GM19395 (cell line): ENCODE data around the gene EPG5.
"Not testable (repeated sequence)": the region's sequence is repeated elsewhere in the genome, so short reads cannot be mapped to it uniquely, and the experiment has no call there.

Source experiments
- ATAC-seq: cut with Tn5 transposase; IDR thresholded peaks from one replicate; pipeline ENCODE4 v1.9.1; 2021; ENCODE audit warnings: mild to moderate bottlenecking, moderate library complexity; ENCODE audit not compliant: unreplicated experiment

Gene EPG5

DNA sequence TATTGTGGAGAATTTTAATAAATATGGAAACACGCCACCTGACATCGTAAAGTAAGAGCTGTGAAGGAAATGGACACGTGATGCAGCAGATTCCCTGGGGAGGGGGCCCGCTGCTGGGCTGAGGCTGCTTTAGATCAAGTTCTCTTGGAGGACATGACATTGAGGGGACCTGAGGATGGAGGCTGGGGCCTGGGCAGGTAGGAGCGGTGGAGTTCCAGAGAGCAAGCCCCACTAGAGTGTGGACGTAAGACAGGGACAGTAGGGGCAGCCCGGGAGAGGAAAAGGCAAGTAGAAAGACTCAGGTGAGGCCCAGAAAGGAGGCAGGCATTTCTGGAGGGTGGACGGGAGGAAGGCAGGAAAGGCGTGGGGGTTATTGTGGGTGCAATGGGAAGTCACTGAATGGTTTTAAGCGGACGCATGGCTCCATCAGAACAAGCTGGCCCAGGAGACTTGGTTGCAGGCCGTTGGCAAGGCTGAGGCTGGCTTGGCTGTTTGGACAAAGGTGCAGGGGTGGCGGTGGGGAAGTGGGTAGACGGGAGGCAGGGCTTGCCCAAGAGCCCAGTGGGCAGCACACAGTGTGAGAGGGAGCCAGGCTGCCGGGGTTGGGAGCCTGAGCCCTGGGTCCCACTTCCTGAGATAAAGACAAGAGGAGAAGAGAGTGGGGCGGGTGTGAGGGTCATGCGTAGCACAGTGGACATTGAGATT lies 125.9 kb downstream of the EPG5 start:
- ATAC-seq = no peak

DNA sequence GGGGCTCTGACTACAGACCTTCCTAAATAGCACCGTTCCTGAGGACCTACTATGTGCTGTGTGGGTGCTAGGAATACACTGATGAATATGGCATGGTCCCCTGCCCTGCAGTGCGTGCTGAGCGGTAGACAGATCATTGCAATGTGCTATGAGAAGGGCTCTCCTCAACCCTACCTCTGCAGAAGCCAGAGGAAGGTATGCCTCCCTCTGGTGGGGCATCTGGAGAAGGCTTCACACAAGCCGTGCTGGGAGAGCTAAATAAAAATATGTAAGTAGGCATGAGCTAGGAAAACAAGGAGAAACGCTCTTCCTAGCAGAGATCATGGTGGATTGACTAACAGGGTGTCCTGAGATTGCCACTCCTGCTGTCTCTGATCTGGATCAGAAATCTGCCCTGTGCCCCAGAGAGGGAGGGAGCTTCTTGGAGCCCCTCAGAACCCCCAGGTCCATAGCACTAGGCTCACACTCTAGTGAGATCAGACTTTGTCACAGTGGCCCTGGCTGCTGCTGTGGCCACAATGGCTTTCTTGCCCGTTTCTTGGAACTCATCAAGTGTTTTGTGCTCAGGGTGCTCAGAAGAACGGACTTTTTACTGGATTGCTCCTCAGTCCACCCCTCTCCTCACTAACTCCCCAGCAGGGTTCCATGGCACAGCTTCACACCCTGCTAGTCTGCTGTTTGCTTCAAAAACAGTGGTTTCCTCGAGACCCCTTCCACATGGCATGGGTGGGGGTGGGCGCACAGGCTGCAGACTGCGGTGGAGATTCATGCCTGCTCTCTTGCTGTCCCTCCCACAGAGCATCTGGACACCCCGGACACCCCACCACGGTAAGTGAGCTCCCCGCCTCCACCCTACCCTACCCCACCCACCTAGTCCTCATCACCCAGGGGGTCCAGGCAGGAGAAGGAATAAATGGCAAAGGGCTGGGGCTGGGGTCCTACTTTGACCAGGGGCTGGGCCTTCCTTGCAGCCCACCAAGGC lies 127.4 kb downstream of the EPG5 start:
- ATAC-seq = peak; percentile 50

DNA sequence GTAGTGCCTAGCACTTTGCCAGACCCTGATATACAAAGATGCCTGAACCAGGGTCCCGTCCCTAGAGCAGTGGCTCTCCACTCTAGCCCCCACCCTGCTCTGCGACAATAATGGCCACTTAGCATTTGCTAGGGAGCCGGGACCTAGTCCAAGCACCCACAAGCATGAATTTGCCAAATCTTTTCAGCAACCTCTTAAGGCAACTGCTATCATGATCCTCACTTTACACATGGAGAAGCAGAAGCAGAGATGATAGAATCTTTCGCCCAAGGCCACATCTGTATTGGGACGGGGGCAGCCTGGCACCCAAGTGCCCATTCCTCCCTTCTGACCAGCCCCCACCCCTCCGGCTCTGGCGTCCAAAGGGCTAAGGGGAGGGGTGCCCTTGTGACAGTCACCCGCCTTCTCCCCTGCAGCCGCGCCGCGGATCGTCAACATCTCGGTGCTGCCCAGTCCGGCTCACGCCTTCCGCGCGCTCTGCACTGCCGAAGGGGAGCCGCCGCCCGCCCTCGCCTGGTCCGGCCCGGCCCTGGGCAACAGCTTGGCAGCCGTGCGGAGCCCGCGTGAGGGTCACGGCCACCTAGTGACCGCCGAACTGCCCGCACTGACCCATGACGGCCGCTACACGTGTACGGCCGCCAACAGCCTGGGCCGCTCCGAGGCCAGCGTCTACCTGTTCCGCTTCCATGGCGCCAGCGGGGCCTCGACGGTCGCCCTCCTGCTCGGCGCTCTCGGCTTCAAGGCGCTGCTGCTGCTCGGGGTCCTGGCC lies 128.6 kb downstream of the EPG5 start:
- ATAC-seq = no peak

DNA sequence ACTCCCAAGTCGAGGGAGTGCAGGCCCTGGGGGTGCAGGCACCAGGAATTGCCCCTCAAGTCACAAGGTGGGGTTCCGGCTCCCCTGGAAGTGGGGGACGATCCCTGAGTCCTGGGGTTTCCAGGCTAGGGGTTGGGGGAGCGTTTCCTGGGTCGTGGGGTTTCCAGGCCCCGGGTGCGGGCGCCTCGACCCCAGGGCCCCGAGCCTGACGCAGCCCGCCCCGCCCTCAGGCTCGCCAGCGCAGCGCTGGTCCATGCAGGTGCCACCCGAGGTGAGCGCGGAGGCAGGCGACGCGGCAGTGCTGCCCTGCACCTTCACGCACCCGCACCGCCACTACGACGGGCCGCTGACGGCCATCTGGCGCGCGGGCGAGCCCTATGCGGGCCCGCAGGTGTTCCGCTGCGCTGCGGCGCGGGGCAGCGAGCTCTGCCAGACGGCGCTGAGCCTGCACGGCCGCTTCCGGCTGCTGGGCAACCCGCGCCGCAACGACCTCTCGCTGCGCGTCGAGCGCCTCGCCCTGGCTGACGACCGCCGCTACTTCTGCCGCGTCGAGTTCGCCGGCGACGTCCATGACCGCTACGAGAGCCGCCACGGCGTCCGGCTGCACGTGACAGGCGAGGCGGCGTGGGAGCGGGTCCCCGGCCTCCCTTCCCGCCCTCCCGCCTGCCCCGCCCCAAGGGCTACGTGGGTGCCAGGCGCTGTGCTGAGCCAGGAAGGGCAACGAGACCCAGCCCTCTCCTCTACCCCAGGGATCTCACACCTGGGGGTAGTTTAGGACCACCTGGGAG lies 129.7 kb downstream of the EPG5 start:
- peak; percentile 40 for ATAC-seq

DNA sequence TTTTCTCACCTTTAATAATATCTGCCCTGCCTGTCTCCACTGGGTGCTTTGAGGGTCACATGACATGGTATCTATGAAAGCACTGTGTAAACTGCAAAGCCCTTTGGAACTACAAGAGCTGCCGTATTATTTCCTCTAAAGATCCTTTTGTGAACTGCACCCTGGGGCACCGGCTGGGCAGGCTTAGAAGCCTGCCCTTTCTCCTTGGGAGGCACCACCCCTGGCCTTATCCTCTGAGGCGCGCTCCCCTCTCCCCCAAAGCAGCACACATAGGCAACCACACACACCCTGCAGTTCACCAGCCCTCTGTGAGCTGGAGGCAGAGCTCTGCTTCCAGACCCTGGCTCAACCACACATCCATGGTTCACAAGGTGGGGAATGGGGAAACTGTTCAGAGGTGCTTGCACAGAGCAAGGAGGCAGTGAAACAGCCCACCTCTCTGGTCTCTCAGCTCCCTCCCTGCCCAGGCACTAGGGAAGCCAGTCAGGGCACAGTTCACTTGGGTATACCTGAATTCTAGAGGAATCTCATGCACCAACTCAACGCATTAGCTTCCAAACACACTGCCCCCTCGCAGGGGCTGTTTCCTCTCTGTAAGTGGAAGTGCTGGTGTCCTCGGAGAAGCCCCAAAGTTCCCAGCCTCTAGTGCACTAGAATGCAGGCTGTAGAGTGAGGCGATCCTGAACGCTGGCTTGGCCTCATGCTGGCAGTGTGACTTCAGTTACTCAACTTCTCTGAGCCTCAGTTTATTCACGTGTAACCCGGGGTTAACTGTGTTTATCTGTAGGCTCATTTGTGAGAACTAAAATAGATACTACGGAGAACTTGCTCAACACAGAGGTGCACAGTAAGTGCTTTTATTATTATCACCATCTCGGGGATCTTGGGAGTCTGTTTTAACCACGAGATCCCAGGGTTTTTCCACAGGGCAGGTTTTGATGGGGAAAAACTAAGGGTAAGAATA lies 130.6 kb downstream of the EPG5 start:
- no peak for ATAC-seq

DNA sequence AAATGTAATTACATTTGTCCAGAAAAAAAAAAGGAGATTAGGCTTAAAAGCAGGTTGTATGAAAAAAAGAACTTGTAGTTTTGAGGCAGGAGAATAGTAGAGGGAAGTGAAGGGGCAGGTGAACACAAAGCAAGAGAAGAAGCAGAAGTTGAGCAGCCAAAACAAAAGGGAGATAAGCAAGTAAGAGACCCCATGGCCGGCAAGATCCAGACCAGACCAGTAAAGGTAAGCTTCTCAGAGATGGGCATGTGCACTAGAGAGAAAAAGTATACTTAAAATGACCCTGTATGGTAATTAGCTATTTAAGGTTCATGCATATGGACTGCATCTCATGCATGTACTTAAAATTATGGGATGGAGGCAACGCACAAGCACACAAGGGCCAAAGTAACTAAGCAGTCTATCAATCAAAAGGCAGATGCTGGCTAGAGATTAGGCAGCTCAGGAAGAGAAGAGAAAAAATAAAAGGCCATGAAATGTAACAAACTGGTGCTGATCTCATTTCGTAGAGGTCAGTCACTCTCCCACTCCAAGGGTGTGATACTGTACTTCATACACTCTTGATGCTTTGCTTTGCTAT lies 132.0 kb downstream of the EPG5 start:
- ATAC-seq = no peak

DNA sequence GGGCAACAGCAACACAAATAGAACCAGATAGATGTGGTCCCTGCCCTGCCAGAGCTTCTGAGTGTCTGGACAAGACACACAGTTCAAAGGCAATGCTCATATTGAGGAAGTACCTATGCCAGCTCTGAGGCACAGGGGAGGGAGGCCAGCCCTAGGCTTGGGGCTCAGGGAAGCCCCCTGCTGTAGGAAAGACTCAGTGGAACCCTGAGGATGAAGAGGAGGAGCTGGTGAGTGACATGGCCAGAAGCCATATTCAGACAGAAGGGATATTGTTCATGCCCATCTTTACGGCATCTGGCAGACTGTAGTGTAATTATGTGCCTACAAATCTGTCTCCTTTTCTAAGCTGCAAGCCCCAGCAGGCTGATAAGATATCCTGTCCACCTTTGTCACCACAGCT lies 132.8 kb downstream of the EPG5 start:
- no peak for ATAC-seq

DNA sequence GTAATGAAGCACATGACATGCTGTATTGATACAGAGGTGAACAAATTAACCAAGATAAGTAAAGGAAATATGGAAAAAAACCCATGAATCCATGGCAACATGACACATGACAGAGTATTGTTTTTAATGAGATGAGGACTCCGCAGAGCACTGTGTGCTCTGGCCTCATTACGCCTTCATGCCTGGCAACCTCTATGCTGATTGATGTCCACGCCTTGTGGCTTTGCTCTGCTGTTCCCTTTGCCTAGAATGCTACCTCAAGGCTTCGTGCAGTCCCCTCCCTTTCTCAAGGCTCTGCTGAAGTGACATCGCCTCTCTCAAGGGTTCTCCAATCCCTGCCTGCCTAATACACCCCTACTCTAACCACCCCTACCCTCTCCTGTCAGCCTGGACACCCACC lies 133.3 kb downstream of the EPG5 start:
- no peak for ATAC-seq

DNA sequence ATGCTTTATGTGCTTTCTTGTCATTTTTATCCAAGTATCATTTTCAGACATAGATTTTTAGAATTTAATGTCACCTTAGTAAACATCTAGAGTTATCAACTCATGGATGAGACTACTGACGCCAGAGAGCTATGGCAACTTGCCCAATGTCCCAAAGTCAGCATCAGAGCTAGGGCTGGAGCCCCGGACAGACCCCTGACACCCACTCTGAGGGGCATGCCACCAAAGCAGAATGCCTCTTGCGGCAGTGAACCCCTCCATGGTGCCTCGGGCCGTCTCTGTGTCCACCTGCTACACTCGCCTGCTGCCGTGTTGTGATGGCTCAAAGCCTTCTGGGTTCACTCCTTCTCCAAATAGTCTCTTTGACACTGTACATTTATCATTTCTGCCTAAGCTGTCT lies 136.2 kb downstream of the EPG5 start:
- ATAC-seq = no peak

DNA sequence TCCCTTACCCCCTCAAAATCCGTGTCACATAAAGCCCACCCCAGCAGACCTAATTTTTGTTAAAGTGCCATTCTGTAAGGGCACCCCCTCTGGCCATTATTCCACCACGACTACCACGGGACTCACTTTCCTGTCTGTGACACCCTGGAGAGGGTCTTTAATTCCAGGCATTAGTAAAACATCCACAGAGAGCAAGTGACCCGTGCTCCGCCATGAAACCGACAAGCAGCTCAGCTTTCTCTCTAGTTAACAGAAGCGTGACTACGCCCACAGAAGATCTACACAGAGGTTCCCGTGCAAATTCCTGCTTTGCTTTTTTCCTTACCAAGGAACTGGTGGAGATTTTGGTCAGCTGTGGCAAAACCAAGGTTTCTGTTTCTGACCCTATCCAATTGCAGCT lies 137.3 kb downstream of the EPG5 start:
- no peak for ATAC-seq

DNA sequence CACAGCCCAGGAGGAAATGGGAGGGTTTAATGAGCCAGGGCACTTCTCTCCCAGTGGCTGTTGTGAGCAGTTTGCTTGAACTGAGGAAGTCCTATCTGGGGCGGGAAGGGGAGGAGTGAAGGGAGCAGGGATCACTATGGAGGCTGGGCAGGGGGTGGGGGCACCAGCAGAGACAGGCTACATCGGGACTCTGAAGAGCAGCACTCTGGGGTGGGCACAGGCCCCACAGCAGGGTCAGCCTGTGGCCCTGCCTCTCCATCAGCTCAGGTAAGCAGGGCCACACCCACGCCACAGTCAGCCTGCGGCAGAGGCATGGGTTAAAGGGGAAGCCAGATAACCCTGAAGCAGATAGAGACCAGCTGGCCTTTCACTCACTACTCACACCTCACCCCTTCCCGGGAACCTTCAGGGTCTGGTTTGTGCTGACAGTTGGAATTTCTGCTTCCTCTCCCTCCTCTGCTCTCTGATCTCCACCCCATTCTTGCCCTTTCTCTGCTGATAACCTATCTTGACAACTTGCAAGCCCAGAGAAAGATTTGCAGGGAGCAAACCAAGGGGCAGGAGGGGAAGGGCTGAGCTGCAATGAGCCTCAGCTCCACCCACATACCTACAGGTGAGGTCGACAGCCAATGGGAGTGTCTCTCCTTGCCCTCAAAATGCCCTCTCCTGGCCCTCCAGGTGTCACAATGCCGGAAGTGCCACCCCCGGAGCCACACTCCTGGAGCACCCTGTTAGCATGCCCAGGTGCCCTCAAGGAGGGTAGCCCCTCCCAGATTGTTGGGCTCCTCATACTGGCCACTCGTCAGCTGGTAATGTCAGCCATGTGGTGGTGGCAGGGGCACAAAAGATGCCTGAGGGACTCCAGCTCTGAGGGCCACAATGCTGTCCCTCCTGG lies 138.0 kb downstream of the EPG5 start:
- no peak for ATAC-seq

DNA sequence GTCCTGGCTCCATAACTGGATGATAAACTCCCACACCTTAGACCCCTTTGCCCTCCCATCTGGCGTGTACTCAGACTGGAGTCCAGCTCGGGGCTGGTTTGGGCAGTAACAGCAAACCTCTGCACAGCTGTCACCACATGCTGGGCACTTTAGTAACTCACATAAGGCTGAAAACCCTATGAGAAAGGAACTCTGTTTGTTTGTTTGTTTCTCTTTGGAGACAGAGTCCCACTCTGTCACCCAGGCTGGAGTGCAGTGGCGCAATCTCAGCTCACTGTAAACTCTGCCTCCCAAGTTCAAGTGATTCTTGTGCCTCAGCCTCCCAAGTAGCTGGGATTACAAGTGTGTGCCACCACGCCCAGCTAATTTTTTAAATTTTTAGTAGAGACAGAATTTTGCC lies 140.4 kb downstream of the EPG5 start:
- ATAC-seq = not testable (repeated sequence)

DNA sequence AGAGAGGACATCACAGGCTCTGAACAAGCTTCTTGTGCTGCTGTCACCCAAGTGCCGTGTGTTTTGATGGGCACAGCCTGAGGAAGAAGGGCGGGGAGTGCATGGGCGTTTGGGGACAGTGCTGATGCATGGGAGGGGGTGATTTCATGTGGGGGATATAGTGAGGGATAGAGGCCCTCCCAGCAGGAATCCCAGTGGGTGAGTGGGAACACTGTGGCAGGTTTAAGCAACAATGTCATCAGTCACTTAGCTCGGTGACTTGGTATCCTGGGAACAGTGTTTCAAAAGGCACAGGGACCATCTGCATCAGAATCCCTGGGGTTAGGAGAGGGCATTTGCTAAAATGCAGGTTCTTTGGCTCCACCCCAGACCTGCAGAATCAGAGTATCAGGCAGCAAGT lies 141.0 kb downstream of the EPG5 start:
- ATAC-seq = no peak

DNA sequence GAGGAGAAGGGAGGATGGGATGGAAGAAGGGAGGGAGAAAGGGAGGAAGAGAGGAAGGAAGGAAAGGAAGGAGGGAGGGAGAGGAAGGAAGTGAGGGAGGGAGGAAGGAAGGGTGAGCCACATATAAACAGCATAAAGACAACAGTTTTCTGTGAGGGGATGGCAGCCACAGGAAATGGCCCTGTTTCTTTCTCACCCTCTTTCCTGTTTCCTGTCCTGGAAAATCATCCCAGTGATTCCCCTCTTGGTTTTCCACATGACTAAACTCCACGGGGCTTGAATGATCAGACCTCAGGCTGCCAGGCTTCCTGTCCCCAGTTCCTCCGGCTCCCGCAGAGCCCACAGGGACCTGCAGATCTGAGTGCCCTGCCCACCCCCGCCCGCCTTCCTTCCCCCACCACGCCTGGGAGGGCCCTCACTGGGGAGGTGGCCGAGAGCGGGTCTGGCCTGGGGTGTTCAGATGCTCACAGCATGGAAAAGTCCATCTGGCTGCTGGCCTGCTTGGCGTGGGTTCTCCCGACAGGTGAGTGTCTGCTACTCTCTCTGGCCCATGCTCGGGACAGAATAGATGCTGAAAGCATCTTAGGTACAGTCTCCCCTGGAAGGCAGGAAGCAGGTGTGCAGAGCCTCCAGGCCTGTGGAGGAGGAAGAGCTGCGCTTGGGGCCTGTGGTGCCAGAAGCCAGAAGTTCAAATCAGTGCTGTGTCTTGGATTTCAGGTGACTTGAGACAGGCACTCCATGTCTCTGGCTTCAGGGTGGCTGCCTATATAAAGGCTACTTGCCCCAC lies 141.7 kb downstream of the EPG5 start, which contains the start of gene SIGLEC15:
TSS of gene SIGLEC15 (plus strand) at position 418 of the 787 bp plus-strand sequence. CDS start at position 472, 54 bp downstream.
- ATAC-seq = no peak

DNA sequence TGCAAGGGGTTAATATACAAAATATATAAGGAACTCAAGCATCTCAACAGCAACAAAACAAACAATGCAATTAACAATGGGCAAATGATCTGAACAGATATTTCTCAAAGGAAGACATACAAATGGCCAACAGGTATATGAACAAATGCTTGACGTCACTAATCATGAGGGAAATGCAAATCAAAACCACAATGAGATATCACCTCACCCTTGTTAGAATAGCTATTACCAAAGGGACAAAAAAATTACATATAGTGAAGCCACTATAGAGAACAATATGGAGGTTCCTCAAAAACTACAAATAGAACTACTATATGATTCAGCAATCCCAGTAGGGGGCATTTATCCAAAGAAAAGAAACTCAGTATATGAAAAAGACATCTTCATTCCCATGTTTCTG lies 145.4 kb downstream of the EPG5 start:
- ATAC-seq = no peak

DNA sequence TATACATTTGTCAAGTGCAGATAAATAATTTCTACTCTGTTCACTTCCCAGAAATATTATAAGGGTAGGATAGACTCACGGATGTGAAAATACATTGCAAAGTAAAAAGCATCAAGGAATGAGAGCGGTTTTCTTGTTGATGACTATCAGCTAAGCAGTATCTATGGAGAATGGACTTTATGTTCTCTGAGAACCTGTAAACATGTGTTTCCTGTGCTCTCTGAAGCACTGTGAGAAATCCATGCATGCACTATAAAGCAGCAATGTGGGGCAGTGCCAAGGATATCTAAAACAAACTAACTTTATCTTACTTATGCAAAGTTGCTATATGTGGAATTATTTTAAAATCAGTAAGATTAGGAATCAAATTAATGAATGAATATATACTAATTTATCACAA lies 146.1 kb downstream of the EPG5 start:
- no peak for ATAC-seq

DNA sequence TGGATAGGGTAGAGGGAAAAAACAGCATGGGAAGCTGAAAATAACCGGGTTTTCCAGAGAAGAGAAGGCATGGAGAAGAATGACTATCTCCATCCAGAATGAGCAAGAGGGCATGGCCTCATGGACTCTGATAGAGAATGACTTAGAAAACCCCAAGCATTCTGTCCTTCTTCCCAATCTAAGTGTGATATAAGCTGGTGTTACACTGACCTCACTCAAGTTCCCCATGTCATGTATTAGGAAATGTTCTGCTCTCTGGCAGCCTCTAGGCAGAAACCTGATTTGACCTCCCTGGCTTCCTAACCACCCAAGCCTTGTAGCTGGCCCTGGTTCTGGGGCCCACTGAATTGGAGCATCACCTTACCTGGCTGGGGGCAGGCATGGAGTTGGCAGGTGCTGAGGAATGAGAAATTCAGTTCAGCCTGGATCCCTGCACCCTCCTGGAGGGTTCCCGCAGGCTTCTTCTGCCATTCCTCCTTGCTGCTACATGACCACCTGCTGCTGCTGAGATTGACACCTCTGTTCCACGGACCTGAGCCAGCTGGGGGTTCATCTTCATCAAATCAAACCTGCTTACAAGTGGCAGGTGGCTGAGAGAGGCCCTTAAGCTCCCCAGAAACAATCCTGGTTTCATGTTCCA lies 146.9 kb downstream of the EPG5 start:
- ATAC-seq = no peak
